Cardiac fibroblast (primary cell): ENCODE measurements around the gene SSTR5.

ENCODE experiments used
- DNase-seq, 2 donors: peaks; one replicate each; pipeline versions ENCODE4 v3.0.0 to v3.0.0-alpha.2; 2010; ENCODE audit warnings: low read depth in 2 of 2
- H3K4me3 ChIP-seq, 2 donors: replicated peaks in 1 of 2; 1 replicate in 1 of 2; 2 replicates in 1 of 2; pipeline ENCODE4 v1.5.1; 2011; ENCODE audit warnings: low read depth in 2 of 2, low read length in 2 of 2, mild to moderate bottlenecking in 2 of 2, moderate library complexity in 1 of 2
- CTCF ChIP-seq: IDR thresholded peaks from one replicate; pipeline ENCODE4 v1.5.1; 2011; ENCODE audit warnings: low read depth, mild to moderate bottlenecking, low read length, inconsistent platforms

Gene SSTR5

DNA sequence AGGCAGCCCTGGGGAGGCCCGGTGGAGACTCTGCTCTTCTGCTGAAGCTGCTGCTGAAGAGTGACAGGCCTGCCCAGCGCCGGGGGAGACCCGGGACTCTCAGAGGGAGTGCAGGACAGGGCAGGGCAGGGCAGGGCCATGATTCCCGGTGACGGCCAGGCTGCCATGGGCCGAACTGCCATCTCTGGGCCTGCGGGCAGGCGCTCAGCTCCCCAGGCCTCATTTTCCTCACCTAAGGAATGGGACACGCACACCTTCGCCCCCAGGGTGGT lies 22.6 kb upstream of the SSTR5 start:
- no peak for TF ChIP-seq CTCF
- no peak overlapping the region for H3K4me3 ChIP-seq

DNA sequence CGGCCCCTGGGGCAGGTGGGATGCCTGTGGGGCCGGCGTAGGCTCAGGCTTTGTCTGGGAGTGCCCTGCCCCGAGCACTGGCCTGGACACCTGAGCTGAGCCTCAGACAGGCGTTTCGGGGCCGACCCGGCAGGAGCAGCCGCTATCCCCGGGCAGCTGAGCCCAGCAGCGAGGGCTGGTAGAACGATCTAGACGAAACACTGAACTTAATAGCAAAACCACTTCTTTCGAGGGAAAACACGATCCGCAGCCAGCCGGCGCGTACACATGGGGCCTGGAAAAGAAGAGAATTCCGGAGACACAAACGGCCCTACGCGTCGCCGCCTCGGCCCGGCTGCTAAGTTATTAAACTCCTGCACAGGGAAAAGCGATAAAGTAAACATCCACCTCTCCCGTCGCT lies 22.0 kb upstream of the SSTR5 start:
- TF ChIP-seq CTCF = no peak
- no peak for DNase-seq

More for the DNA sequence above, 22.6 kb upstream of the SSTR5 start:
- DNase-seq = no peak

DNA sequence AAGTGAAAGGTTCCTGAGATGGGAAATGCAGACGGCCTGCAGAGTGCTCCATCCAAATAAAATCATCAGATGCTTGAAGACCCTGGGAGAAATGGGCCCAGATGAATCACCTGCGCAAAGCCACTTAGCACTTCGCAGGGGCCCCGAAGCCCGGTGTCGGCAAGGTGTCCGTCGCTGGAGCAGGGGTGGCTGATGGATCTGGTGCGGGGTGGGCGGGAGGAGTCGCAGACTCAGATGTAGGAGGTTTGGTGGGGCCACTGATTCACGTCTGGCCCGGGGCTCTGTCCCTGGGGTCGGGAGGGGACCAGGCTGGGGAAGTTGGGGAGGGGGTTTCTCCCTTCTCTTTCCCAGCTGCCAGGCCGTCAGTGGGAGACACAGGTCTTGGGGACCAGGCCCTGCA lies 21.6 kb upstream of the SSTR5 start:
- no peak overlapping the region for H3K4me3 ChIP-seq
- no peak for DNase-seq
- no peak for TF ChIP-seq CTCF

More for the DNA sequence above, 22.0 kb upstream of the SSTR5 start:
- no peak overlapping the region for H3K4me3 ChIP-seq

DNA sequence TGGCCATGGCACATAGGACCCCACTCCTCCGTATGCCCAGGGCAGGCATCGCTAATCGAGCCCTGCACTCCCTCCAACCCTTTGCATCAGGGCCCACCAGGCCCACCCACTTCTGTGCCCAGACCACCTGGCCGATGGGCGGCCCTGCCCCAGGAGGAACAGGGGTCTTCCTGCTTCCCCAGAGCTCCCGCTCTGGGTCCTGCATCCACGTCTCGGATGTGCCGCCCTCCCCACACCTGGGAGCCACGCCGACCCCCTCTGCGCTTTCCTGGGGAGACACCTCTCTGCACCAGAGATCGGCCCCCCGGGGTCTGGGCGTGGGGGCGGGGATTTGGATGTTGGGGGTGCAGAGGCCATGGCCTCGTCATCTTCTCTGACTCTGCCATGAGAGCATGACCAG lies 21.1 kb upstream of the SSTR5 start:
- no peak for DNase-seq
- no peak overlapping the region for H3K4me3 ChIP-seq
- TF ChIP-seq CTCF = no peak

GRCh38 chr16:1052721-1053120 lies 19.8 kb upstream of the SSTR5 start:
- no peak for TF ChIP-seq CTCF
- H3K4me3 ChIP-seq = no peak overlapping the region
- DNase-seq = no peak

GRCh38 chr16:1053121-1053521 lies 19.4 kb upstream of the SSTR5 start:
- H3K4me3 ChIP-seq = no peak overlapping the region
- DNase-seq = no peak
- no peak for TF ChIP-seq CTCF

DNA sequence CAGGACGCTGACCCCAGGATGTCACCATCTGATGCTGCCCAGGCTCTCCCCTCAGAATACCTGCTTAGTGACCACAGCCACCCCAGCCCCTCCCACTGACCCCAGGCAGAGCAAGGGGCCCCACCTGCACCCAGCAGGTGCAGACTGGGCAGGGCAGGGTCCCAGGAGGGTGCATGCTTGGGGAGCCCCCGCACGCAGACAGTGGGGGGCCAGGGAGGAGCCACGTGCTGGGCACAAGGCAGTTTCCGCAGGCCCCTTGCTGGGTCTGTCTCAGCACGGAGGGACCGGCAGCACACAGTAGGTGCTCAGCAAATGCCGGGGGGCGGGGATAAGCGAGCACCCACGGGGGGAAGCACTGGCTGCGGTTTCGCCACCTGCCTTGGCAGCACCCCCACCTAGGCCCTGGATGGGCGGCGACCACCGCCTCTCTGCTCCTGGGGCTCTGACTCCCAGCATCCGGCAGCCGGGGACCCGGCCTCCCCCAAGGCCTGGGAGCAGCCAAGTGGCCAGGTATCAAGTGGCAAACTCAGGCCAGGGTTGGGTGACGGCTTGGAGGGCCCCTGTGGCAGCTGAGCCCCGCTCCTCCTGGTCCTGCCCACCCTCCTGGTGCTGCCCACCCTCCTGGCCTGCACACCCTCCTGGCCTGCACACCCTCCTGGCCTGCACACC lies 18.7 kb upstream of the SSTR5 start:
- no peak overlapping the region for H3K4me3 ChIP-seq
- TF ChIP-seq CTCF = no peak
- no peak for DNase-seq
